Measurements from ENCODE around the gene PDGFD. TPM values are rescaled to one million over a fixed set of nuclear protein-coding genes. Genes with fewer than 3 reads are reported as not detected.

Gene PDGFD
- total RNA-seq, 1 donor from 2014 or later = 0.49 TPM

DNA sequence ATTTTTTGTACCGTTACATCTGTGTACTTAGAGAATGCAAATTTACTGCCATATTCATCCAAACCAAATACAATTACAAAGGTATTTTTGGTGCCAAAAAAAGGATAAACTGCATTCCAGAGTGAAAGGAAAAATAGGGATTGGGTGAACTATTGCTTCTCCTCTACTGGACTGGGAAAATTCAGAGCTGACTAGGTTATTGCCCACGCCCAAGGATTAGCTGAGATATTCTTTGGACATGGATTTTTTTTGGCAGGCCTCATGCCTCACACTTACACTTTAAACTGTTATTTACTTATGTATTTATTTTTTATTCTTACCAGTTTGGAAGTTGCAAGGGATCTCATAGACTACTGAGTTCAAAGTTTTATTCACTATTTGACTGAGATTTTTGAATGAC is 203.8 kb downstream of the PDGFD start:
- Mint-ChIP-seq H3K27me3 (ENCODE audit: unreplicated experiment) (peaks cover 3% of the 10 kb centered on the region), H3K4me1 (ENCODE audit: low read depth, unreplicated experiment) (no peaks in the 10 kb centered on the region), H3K4me3 (ENCODE audit: unreplicated experiment) (no peak overlapping the region), H3K27ac (ENCODE audit: unreplicated experiment) (no peak overlapping the region), H3K36me3 (ENCODE audit: unreplicated experiment) (no peaks in the 10 kb centered on the region), H3K9me3 (ENCODE audit: unreplicated experiment) (no peaks in the 10 kb centered on the region)
- no peak for DNase-seq
- TF ChIP-seq, protein P1, sequence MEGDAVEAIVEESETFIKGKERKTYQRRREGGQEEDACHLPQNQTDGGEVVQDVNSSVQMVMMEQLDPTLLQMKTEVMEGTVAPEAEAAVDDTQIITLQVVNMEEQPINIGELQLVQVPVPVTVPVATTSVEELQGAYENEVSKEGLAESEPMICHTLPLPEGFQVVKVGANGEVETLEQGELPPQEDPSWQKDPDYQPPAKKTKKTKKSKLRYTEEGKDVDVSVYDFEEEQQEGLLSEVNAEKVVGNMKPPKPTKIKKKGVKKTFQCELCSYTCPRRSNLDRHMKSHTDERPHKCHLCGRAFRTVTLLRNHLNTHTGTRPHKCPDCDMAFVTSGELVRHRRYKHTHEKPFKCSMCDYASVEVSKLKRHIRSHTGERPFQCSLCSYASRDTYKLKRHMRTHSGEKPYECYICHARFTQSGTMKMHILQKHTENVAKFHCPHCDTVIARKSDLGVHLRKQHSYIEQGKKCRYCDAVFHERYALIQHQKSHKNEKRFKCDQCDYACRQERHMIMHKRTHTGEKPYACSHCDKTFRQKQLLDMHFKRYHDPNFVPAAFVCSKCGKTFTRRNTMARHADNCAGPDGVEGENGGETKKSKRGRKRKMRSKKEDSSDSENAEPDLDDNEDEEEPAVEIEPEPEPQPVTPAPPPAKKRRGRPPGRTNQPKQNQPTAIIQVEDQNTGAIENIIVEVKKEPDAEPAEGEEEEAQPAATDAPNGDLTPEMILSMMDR (IDR thresholded peaks at IDR 0.05; ENCODE audit: partially characterized antibody, unreplicated experiment) = no peak

DNA sequence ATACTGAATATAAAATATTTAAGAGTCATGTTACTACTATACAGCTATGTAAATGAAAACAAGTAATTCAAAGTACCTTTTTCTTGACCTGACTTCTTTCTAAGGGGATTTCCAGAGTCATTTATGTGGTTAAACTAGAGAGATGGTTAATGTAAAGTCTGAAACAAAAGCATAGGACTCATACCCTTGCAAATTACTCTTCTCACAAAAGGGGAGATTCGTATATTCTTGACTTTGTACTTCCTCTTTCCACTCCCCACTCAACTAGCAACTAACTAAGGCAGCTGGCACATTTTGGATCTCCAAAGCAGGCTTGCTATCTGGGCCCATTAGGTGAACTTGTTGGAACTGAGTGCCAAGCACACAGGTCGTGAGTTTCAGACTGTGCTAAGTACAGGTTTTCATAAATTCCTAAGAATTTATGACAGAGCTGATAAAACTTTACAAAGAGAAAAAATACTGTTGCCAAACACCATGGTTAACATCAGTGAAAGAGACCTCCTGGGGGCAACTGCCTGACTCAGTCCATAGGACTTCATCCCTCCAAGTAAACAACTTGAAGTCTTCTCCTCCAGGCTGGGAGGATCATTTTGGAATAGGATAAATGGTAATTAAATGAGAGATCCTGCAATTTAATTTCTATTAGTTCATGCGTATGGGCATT is 204.5 kb downstream of the PDGFD start:
- TF ChIP-seq, protein P1 (IDR thresholded peaks at IDR 0.05; ENCODE audit: partially characterized antibody, unreplicated experiment) = no peak
- Mint-ChIP-seq H3K4me3 (ENCODE audit: unreplicated experiment) (no peak overlapping the region), H3K27ac (ENCODE audit: unreplicated experiment) (no peak overlapping the region), H3K36me3 (ENCODE audit: unreplicated experiment) (no peaks in the 10 kb centered on the region), H3K9me3 (ENCODE audit: unreplicated experiment) (no peaks in the 10 kb centered on the region), H3K27me3 (ENCODE audit: unreplicated experiment) (peaks cover 3% of the 10 kb centered on the region), H3K4me1 (ENCODE audit: low read depth, unreplicated experiment) (no peaks in the 10 kb centered on the region)
- no peak for DNase-seq

DNA sequence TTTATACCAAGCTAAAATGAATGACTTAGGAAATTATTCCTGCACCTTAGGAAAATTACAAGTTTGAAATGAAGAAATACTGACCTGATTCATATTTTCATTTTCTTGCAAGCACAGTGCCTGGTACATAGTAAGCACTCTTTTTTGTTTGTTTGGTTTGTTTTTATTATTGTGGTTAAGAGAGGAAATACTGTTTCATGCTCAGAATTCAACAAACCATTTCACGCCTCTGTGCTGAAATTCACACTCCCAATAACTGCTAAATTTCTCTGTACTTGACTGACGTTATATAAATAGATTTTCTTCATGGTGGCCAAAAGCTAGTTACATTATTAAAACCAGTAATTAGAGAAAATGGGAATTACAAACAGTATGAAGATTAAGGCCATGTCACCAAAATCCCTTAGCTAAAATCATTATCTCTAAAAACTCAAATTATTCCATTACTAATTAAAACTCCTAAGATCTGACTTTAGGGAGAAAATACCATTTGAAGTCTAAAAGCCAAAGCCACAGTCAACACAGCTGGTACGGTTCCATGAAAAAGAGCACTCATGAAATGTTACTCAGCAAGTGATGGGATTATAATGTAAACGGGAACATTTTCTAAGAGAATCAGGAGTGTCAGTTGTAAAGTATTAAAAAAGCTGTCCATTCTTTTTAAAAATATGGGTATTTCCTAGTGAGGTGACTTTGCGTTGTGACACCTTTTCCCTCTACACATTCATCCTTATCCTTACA is 205.3 kb downstream of the PDGFD start:
- no peak overlapping the region for H3K27ac Mint-ChIP-seq (ENCODE audit: unreplicated experiment)
- TF ChIP-seq, protein P1 (IDR thresholded peaks at IDR 0.05; ENCODE audit: partially characterized antibody, unreplicated experiment) = no peak
- peaks cover 3% of the 10 kb centered on the region for H3K27me3 Mint-ChIP-seq (ENCODE audit: unreplicated experiment)
- no peak overlapping the region for H3K4me3 Mint-ChIP-seq (ENCODE audit: unreplicated experiment)
- no peak for DNase-seq
- no peaks in the 10 kb centered on the region for H3K4me1 Mint-ChIP-seq (ENCODE audit: low read depth, unreplicated experiment)
- H3K36me3 Mint-ChIP-seq (ENCODE audit: unreplicated experiment) = no peaks in the 10 kb centered on the region
- peaks cover 3% of the 10 kb centered on the region for H3K9me3 Mint-ChIP-seq (ENCODE audit: unreplicated experiment)

DNA sequence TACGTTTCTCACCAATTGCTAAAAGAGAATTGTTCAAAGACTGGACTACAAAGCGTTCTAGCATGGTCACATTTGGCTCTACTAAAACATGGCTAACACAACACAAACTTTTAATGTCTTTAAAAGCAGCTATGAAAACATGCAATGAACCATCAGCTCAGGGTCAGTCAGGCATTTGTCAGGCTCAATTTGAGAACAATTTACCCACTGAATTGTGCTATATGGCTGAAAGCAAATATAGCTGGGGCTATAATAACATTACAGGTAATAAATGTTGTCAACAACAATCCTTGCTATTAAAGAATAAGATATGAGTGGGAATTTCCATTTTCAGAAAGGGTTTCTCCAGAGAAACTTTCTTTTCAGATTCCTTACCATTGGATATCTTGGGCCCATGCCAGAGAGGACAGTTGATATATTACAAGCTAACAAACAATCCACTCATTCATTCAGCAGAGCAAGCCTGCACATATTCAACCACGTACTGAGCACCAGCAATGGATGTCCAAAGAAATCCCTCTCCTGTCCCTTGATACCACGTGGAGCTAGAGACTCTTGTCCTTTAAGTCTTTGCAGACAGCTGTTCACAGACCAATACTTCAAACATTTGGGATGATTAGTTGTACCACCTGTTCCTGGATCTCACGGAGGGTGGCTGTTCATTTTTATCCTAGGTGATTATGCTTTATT is 210.0 kb downstream of the PDGFD start:
- Mint-ChIP-seq H3K27me3 (ENCODE audit: unreplicated experiment) (peaks cover 3% of the 10 kb centered on the region), H3K36me3 (ENCODE audit: unreplicated experiment) (no peaks in the 10 kb centered on the region), H3K4me1 (ENCODE audit: low read depth, unreplicated experiment) (no peaks in the 10 kb centered on the region), H3K9me3 (ENCODE audit: unreplicated experiment) (peaks cover 3% of the 10 kb centered on the region), H3K27ac (ENCODE audit: unreplicated experiment) (no peak overlapping the region), H3K4me3 (ENCODE audit: unreplicated experiment) (no peak overlapping the region)
- TF ChIP-seq, protein P1 (IDR thresholded peaks at IDR 0.05; ENCODE audit: partially characterized antibody, unreplicated experiment) = no peak
- DNase-seq = no peak
